Right atrium auricular region (tissue), 2 donors: ENCODE data around the gene ABI3BP. TPM values are rescaled to one million over a fixed set of nuclear protein-coding genes. Genes with fewer than 3 reads are reported as not detected.

Experiments used
- DNase-seq: peaks from one replicate; pipeline ENCODE4 v3.0.0-alpha.2; 2019; ENCODE audit warnings: low spot score
- H3K27ac ChIP-seq, 2 donors: fragments of 200-600 bp; sonication (generic); 1 replicate in 1 of 2; 2 replicates in 1 of 2; pipeline ENCODE4 v1.5.1; 2016 to 2019
- H3K27me3 ChIP-seq, 2 donors: fragments of 200-600 bp; sonication (generic); one replicate each; pipeline versions ENCODE4 v1.5.1 to v1.6.0; 2017 to 2019
- H3K36me3 ChIP-seq: fragments of 200-600 bp; sonication (generic); one replicate; pipeline ENCODE4 v1.5.1; 2016
- H3K4me1 ChIP-seq, 2 donors: fragments of 200-600 bp; sonication (generic); one replicate each; pipeline versions ENCODE4 v1.5.1 to v1.6.0; 2017 to 2019
- H3K4me3 ChIP-seq, 2 donors: fragments of 200-600 bp; sonication (generic); 1 replicate in 1 of 2; 2 replicates in 1 of 2; pipeline ENCODE4 v1.5.1; 2017 to 2019; ENCODE audit warnings: mild to moderate bottlenecking in 1 of 2, moderate library complexity in 1 of 2
- H3K9me3 ChIP-seq, 2 donors: fragments of 200-600 bp; sonication (generic); one replicate each; pipeline ENCODE4 v1.5.1; 2019
- CTCF ChIP-seq, 2 donors: fragments of 200-600 bp; sonication (generic); IDR thresholded peaks; one replicate each; pipeline ENCODE4 v1.5.1; 2019; ENCODE audit warnings: antibody characterized with exemption in 2 of 2
- total RNA-seq, 2 donors: library from RNA; depleted of rRNA; stranded (reverse); fragments of >200 nt; gene quantifications; one replicate each; pipeline ENCODE4 v1.1.0, GENCODE V29; 2016

The ABI3BP gene
- total RNA-seq, 2 donors from 2014 or later = 46.7 to 56.3 TPM

DNA sequence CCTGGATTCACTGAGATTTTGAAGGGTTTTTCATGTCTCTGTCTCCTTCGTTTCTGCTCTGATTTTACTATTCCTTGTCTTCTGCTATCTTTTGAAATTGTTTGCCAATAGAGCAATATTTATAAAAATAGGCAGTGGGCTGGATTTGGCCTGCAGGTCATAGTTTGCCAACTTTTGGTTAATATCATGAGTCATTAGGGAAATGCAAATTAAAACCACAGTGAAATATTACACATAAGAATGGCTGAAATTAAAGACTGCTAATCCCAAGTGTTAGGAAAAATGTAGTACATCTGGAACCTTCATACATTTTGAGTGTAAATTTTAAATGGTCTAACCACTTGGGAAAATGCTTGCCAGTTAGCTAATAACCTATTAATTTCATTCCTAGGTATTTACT lies 56.3 kb downstream of the ABI3BP start:
- no peak for TF ChIP-seq CTCF (IDR thresholded peaks at IDR 0.05)
- no peaks in the 10 kb centered on the region for H3K27me3 ChIP-seq
- no peaks in the 10 kb centered on the region for H3K36me3 ChIP-seq
- no peak for DNase-seq
- H3K4me3 ChIP-seq = no peak overlapping the region
- no peaks in the 10 kb centered on the region for H3K4me1 ChIP-seq
- H3K27ac ChIP-seq = no peak overlapping the region
- H3K9me3 ChIP-seq = no peaks in the 10 kb centered on the region

- no peak for DNase-seq
Measured at GRCh38 chr3:100932491-100932890, 60.7 kb downstream of the ABI3BP start.

DNA sequence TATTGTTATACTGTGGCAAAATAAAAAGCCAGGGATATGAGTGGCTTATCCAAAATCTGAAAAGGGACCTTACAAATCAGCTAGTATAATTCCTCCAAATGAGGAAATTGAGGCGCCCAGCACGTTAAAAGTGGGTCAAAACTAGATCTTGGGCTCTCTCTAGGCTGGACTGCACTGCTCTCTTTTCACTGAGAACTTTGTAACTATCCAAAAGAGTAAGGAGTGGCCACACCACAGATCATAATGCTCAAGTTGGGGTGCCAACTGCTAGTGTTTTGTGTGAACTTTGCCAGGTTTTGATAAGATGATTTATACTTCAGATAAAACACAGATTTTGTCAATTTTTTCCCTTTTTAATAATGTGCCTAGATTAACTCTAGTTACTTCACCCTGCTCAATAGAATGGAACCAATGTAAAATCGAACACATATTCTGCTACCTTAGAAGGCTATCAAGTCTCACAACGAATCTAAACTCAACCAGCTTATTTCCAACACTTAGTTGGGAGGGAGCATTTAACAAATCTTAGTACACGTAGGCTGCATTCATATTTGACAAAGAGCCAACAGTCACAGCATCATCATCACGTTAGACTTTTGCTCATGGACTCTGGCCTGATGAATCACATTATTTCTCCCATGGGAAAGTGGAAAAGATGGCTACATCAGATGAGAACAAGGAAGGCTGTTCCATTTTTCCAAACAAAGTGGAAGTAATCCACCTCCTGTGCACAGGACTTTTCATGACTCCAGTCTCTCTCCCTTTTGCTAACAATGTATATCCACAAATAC lies 64.4 kb downstream of the ABI3BP start:
- Histone ChIP-seq H3K27me3 (no peaks in the 10 kb centered on the region), H3K9me3 (no peaks in the 10 kb centered on the region), H3K36me3 (no peaks in the 10 kb centered on the region), H3K27ac (peak overlapping the region; percentile 37 to 75), H3K4me3 (no peak overlapping the region), H3K4me1 (no peaks in the 10 kb centered on the region)
- no peak for TF ChIP-seq CTCF (IDR thresholded peaks at IDR 0.05)
- DNase-seq = peak; percentile 66

More at GRCh38 chr3:100932491-100932890, 60.7 kb downstream of the ABI3BP start:
- no peak overlapping the region for H3K4me3 ChIP-seq
- no peak overlapping the region for H3K27ac ChIP-seq
- H3K27me3 ChIP-seq = no peaks in the 10 kb centered on the region
- no peaks in the 10 kb centered on the region for H3K4me1 ChIP-seq
- no peaks in the 10 kb centered on the region for H3K36me3 ChIP-seq
- TF ChIP-seq CTCF (IDR thresholded peaks at IDR 0.05) = no peak
- no peaks in the 10 kb centered on the region for H3K9me3 ChIP-seq

DNA sequence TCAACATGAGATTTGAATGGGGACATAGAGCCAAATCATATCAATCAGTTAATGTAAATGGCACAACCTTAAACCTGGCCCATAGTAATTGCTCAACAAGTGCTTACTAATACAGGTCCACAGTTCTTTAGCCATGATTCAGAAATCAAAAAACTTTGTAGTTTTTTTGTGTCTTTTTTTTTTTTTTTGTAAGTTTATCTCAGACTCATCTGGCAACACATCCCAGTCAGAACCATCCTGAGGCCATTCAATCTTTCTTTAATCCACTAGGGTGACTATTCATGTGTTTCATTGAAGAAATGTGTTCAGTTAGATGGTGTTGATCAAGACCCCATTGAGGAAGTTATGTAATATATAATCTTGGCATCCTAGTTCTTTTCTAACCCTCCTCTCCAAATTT lies 65.4 kb downstream of the ABI3BP start:
- Histone ChIP-seq H3K27me3 (no peaks in the 10 kb centered on the region), H3K27ac (no peak overlapping the region), H3K36me3 (no peaks in the 10 kb centered on the region), H3K4me1 (no peaks in the 10 kb centered on the region), H3K9me3 (no peaks in the 10 kb centered on the region), H3K4me3 (no peak overlapping the region)
- DNase-seq = no peak
- no peak for TF ChIP-seq CTCF (IDR thresholded peaks at IDR 0.05)

GRCh38 chr3:100915706-100916495 lies 77.3 kb downstream of the ABI3BP start:
- Histone ChIP-seq H3K9me3 (no peaks in the 10 kb centered on the region), H3K27ac (peak overlapping the region in 1 of 2 donors; percentile 40), H3K4me3 (no peak overlapping the region), H3K27me3 (no peaks in the 10 kb centered on the region), H3K36me3 (no peaks in the 10 kb centered on the region), H3K4me1 (no peaks in the 10 kb centered on the region)
- DNase-seq = no peak
- no peak for TF ChIP-seq CTCF (IDR thresholded peaks at IDR 0.05)
